Activated CD8-positive, alpha-beta memory T cell treated with anti-CD3 and anti-CD28 coated beads, Interleukin-2, amount 50 U/mL, for 24 hours (primary cell): ENCODE data around the gene SLIT3.
"Not testable (repeated sequence)": the region's sequence is repeated elsewhere in the genome, so short reads cannot be mapped to it uniquely, and the experiment has no call there.

Source experiments
- DNase-seq: peaks from one replicate; pipeline ENCODE4 v3.0.0-alpha.2; 2020; ENCODE audit errors: extremely low read depth

SLIT3 gene

GRCh38 chr5:168771678-168772077, 529.3 kb downstream of the SLIT3 start:
- no peak for DNase-seq

GRCh38 chr5:168770996-168771395, 529.9 kb downstream of the SLIT3 start:
- DNase-seq = no peak

- DNase-seq = no peak
These were observed 530.9 kb downstream of the SLIT3 start for GRCh38 chr5:168770036-168770498.

- DNase-seq = no peak
These were observed 532.8 kb downstream of the SLIT3 start for GRCh38 chr5:168768172-168768571.

- no peak for DNase-seq
These were observed 534.6 kb downstream of the SLIT3 start for GRCh38 chr5:168766426-168766700.

GRCh38 chr5:168765551-168766425, 535.2 kb downstream of the SLIT3 start:
- no peak for DNase-seq

GRCh38 chr5:168765086-168765550, 535.8 kb downstream of the SLIT3 start:
- DNase-seq = no peak

- no peak for DNase-seq
These were observed 544.2 kb downstream of the SLIT3 start for GRCh38 chr5:168756453-168757391.

GRCh38 chr5:168755548-168756093, 545.3 kb downstream of the SLIT3 start:
- DNase-seq = no peak

GRCh38 chr5:168753691-168754254, 547.2 kb downstream of the SLIT3 start:
- DNase-seq = no peak

- no peak for DNase-seq
These were observed 548.3 kb downstream of the SLIT3 start for GRCh38 chr5:168752416-168753190.

- DNase-seq = no peak
These were observed 548.9 kb downstream of the SLIT3 start for GRCh38 chr5:168752012-168752411.

GRCh38 chr5:168750926-168751325, 550.0 kb downstream of the SLIT3 start:
- no peak for DNase-seq

GRCh38 chr5:168749391-168750100, 551.4 kb downstream of the SLIT3 start:
- no peak for DNase-seq

GRCh38 chr5:168747987-168748777, 552.8 kb downstream of the SLIT3 start:
- DNase-seq = no peak

GRCh38 chr5:168746893-168747640, 553.9 kb downstream of the SLIT3 start:
- DNase-seq = no peak

GRCh38 chr5:168746126-168746892, 554.6 kb downstream of the SLIT3 start:
- not testable (repeated sequence) for DNase-seq

- no peak for DNase-seq
These were observed 557.3 kb downstream of the SLIT3 start for GRCh38 chr5:168743617-168744016.
